Neural cell (in vitro differentiated cells): Measurements from ENCODE around the gene CDCP2. TPM values are rescaled to one million over a fixed set of nuclear protein-coding genes. Genes with fewer than 3 reads are reported as not detected.

ENCODE experiments used
- H2AFZ ChIP-seq: fragments of 200-600, 300-800 bp; sonication (generic), shearing (Covaris generic); 2 replicates; pipeline ENCODE4 v1.6.0; 2014; ENCODE audit warnings: low read depth, mild to moderate bottlenecking, antibody characterized with exemption, low read length, moderate library complexity
- H3F3A ChIP-seq: fragments of 200-600 bp; shearing (Covaris generic); 2 replicates; pipeline ENCODE4 v1.6.1; 2016; ENCODE audit warnings: mild to moderate bottlenecking, moderate library complexity, mixed read lengths, antibody characterized with exemption, low read length; ENCODE audit not compliant: insufficient read depth, poor library complexity, severe bottlenecking
- H3K27ac ChIP-seq: fragments of 200-600, 300-800 bp; sonication (generic), shearing (Covaris generic); 2 replicates; pipeline ENCODE4 v1.5.1; 2014; ENCODE audit warnings: mild to moderate bottlenecking, low read length, moderate library complexity
- H3K27me3 ChIP-seq: fragments of 300-800, 200-600 bp; sonication (generic), shearing (Covaris generic); 2 replicates; pipeline ENCODE4 v1.6.0; 2014; ENCODE audit warnings: mild to moderate bottlenecking, low read depth, low read length, moderate library complexity; ENCODE audit not compliant: insufficient read depth
- H3K36me3 ChIP-seq: fragments of 300-800, 200-600 bp; sonication (generic), shearing (Covaris generic); 2 replicates; pipeline ENCODE4 v1.5.1; 2014; ENCODE audit warnings: mild to moderate bottlenecking, antibody characterized with exemption, low read length, moderate library complexity; ENCODE audit not compliant: insufficient read depth
- H3K4me2 ChIP-seq: fragments of 300-800, 200-600 bp; sonication (generic), shearing (Covaris generic); 2 replicates; pipeline ENCODE4 v1.6.0; 2014; ENCODE audit warnings: mild to moderate bottlenecking, low read length
- H3K4me3 ChIP-seq: fragments of 300-800, 200-600 bp; sonication (generic), shearing (Covaris generic); 2 replicates; pipeline ENCODE4 v1.5.1; 2014; ENCODE audit warnings: mild to moderate bottlenecking, low read length, moderate library complexity
- H3K79me2 ChIP-seq: fragments of 200-600 bp; shearing (Covaris generic); replicated peaks from 2 replicates; pipeline ENCODE4 v1.6.0; 2014; ENCODE audit warnings: mild to moderate bottlenecking, low read length, moderate library complexity; ENCODE audit not compliant: insufficient read depth
- H3K9ac ChIP-seq: fragments of 300-800, 200-600 bp; sonication (generic), shearing (Covaris generic); 2 replicates; pipeline ENCODE4 v1.6.1; 2016; ENCODE audit warnings: mild to moderate bottlenecking, low read length, mixed read lengths
- H3K9me2 ChIP-seq: fragments of 200-600 bp; shearing (Covaris generic); 2 replicates; pipeline ENCODE4 v1.6.1; 2016; ENCODE audit warnings: mild to moderate bottlenecking, low read length, mixed read lengths; ENCODE audit not compliant: insufficient read depth
- H3K9me3 ChIP-seq: fragments of 200-600, 300-800 bp; sonication (generic), shearing (Covaris generic); 2 replicates; pipeline ENCODE4 v1.6.1; 2016; ENCODE audit warnings: mild to moderate bottlenecking, mixed run types, low read length, moderate library complexity, mixed read lengths
- H4K20me1 ChIP-seq: fragments of 200-600 bp; shearing (Covaris generic); 2 replicates; pipeline ENCODE4 v1.6.1; 2016; ENCODE audit warnings: mild to moderate bottlenecking, mixed run types; ENCODE audit not compliant: insufficient read depth
- EP300 ChIP-seq: fragments of 450-650 bp; conservative IDR thresholded peaks from 2 replicates; pipeline ENCODE4 v1.6.1; 2014; ENCODE audit warnings: antibody characterized with exemption, mild to moderate bottlenecking, moderate library complexity; ENCODE audit not compliant: poor library complexity, severe bottlenecking
- EZH2 ChIP-seq: fragments of 200-600, 300-800 bp; shearing (Covaris generic), sonication (generic); IDR thresholded peaks from 2 replicates; pipeline ENCODE4 v1.6.1; 2014; ENCODE audit warnings: antibody characterized with exemption, low read length, borderline replicate concordance, mild to moderate bottlenecking; ENCODE audit not compliant: insufficient read depth, poor library complexity, severe bottlenecking
- MXI1 ChIP-seq: fragments of 450-650 bp; conservative IDR thresholded peaks from 2 replicates; pipeline ENCODE4 v1.6.1; 2014; ENCODE audit warnings: antibody characterized with exemption, mild to moderate bottlenecking; ENCODE audit not compliant: poor library complexity, severe bottlenecking
- POLR2AphosphoS5 ChIP-seq: IDR thresholded peaks from 2 replicates; pipeline ENCODE4 v1.6.1; 2012
- RAD21 ChIP-seq: fragments of 450-650 bp; conservative IDR thresholded peaks from 2 replicates; pipeline ENCODE4 v1.6.1; 2014; ENCODE audit warnings: antibody characterized with exemption, mild to moderate bottlenecking, moderate library complexity
- REST ChIP-seq: IDR thresholded peaks from 2 replicates; pipeline ENCODE4 v1.6.1; 2012; ENCODE audit warnings: borderline replicate concordance
- SMC3 ChIP-seq: fragments of 450-650 bp; conservative IDR thresholded peaks from 2 replicates; pipeline ENCODE4 v1.6.1; 2014; ENCODE audit warnings: antibody characterized with exemption, mild to moderate bottlenecking, moderate library complexity; ENCODE audit not compliant: poor library complexity
- TAF1 ChIP-seq: IDR thresholded peaks from 2 replicates; pipeline ENCODE4 v1.6.1; 2012; ENCODE audit warnings: low read depth
- polyA plus RNA-seq: library from polyadenylated mRNA; depleted of rRNA; stranded (reverse); fragments of >200 nt; gene quantifications from 2 replicates; pipeline ENCODE4 v1.2.3, GENCODE V29; 2014
- TF ChIP-seq, protein P1 (sequence below): fragments of 450-650 bp; IDR thresholded peaks from 2 replicates; pipeline ENCODE4 v1.5.1; 2014; ENCODE audit warnings: antibody characterized with exemption, mild to moderate bottlenecking, moderate library complexity; ENCODE audit not compliant: poor library complexity, severe bottlenecking

The CDCP2 gene
- polyA plus RNA-seq, 1 donor from 2014 or later: not detected

GRCh38 chr1:54153535-54154439 lies 987 bp upstream of the CDCP2 start:
- TF ChIP-seq SMC3 (no peak), EP300 (no peak)
- H3K9me2 ChIP-seq: no peaks in the 10 kb centered on the region
- H2AFZ ChIP-seq: no peak overlapping the region
- no peak overlapping the region for H3K4me3 ChIP-seq
- H3K36me3 ChIP-seq: no peaks in the 10 kb centered on the region
- no peaks in the 10 kb centered on the region for H3K79me2 ChIP-seq
- H3K9ac ChIP-seq: no peak overlapping the region
- no peak overlapping the region for H3K4me2 ChIP-seq
- H3K27ac ChIP-seq: no peak overlapping the region
- H4K20me1 ChIP-seq: no peaks in the 10 kb centered on the region
- no peaks in the 10 kb centered on the region for H3K27me3 ChIP-seq
- no peaks in the 10 kb centered on the region for H3K9me3 ChIP-seq
- H3F3A ChIP-seq: no peaks in the 10 kb centered on the region

GRCh38 chr1:54151013-54151412 lies 1.8 kb downstream of the CDCP2 start:
- H3K27ac ChIP-seq: no peak overlapping the region
- no peaks in the 10 kb centered on the region for H3K9me2 ChIP-seq
- H3K9ac ChIP-seq: no peak overlapping the region
- TF ChIP-seq RAD21 (no peak), REST (no peak), MXI1 (no peak), TAF1 (no peak), POLR2AphosphoS5 (no peak), SMC3 (no peak), EZH2 (no peak), EP300 (no peak)
- TF ChIP-seq, protein P1, sequence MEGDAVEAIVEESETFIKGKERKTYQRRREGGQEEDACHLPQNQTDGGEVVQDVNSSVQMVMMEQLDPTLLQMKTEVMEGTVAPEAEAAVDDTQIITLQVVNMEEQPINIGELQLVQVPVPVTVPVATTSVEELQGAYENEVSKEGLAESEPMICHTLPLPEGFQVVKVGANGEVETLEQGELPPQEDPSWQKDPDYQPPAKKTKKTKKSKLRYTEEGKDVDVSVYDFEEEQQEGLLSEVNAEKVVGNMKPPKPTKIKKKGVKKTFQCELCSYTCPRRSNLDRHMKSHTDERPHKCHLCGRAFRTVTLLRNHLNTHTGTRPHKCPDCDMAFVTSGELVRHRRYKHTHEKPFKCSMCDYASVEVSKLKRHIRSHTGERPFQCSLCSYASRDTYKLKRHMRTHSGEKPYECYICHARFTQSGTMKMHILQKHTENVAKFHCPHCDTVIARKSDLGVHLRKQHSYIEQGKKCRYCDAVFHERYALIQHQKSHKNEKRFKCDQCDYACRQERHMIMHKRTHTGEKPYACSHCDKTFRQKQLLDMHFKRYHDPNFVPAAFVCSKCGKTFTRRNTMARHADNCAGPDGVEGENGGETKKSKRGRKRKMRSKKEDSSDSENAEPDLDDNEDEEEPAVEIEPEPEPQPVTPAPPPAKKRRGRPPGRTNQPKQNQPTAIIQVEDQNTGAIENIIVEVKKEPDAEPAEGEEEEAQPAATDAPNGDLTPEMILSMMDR: no peak
- H3K9me3 ChIP-seq: no peaks in the 10 kb centered on the region
- no peaks in the 10 kb centered on the region for H3K79me2 ChIP-seq
- no peak overlapping the region for H2AFZ ChIP-seq
- no peaks in the 10 kb centered on the region for H3K36me3 ChIP-seq
- no peak overlapping the region for H3K4me3 ChIP-seq
- no peaks in the 10 kb centered on the region for H3F3A ChIP-seq
- H3K4me2 ChIP-seq: no peak overlapping the region
- no peaks in the 10 kb centered on the region for H3K27me3 ChIP-seq
- H4K20me1 ChIP-seq: no peaks in the 10 kb centered on the region
